Loucy (cell line): ENCODE data around the gene SYCP2.

ENCODE experiments used
- EZH2phosphoT487 ChIP-seq: fragments of 200-600 bp; IDR thresholded peaks from 2 replicates; pipeline ENCODE4 v1.6.1; 2018; ENCODE audit warnings: antibody characterized with exemption, mild to moderate bottlenecking, moderate library complexity, borderline replicate concordance
- TF ChIP-seq, protein P1 (sequence below): fragments of 200-600 bp; sonication (generic); conservative IDR thresholded peaks from 2 replicates; pipeline ENCODE4 v1.5.1; 2014; ENCODE audit warnings: mild to moderate bottlenecking, antibody characterized with exemption, low read length

DNA sequence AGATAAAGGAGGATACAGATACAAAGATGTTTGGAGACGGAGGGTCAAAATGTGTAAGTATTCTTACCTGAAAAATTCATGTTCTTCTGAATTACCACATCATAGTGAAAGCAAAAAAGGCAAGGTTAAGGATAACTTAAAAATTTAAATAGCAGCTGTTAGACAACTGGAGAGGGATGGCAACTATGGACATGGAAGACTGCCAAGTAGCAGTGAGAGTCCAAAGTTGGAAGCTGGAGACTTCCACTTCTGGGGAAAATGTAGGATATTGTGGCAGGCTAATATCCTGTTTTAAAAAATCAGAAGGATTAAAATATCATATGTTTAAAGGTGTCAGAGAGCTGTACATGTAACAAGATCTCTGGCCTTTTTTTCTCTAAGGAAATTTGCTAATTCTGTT, 29.8 kb downstream of the SYCP2 start:
- TF ChIP-seq, protein P1, sequence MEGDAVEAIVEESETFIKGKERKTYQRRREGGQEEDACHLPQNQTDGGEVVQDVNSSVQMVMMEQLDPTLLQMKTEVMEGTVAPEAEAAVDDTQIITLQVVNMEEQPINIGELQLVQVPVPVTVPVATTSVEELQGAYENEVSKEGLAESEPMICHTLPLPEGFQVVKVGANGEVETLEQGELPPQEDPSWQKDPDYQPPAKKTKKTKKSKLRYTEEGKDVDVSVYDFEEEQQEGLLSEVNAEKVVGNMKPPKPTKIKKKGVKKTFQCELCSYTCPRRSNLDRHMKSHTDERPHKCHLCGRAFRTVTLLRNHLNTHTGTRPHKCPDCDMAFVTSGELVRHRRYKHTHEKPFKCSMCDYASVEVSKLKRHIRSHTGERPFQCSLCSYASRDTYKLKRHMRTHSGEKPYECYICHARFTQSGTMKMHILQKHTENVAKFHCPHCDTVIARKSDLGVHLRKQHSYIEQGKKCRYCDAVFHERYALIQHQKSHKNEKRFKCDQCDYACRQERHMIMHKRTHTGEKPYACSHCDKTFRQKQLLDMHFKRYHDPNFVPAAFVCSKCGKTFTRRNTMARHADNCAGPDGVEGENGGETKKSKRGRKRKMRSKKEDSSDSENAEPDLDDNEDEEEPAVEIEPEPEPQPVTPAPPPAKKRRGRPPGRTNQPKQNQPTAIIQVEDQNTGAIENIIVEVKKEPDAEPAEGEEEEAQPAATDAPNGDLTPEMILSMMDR, result no peak
- TF ChIP-seq EZH2phosphoT487, result no peak
